ENCODE results near the gene TSSK2.

- TF ChIP-seq POLR2A (IDR thresholded peaks at IDR 0.05) (no peak), CTCF (IDR thresholded peaks at IDR 0.05) (no peak)
Measured at GRCh38 chr22:19110646-19111045, 20.5 kb upstream of the TSSK2 start.

Data from heart left ventricle (tissue), 13 donors.